ENCODE results near the gene FYCO1.
A peak's percentile ranks its signal among the peaks of the same experiment; 100 is the strongest.

Gene FYCO1

GRCh38 chr3:45981346-45982074 lies 14.1 kb downstream of the FYCO1 start:
- no peak for DNase-seq

- no peak for DNase-seq
Measured at GRCh38 chr3:45980819-45981218, 14.8 kb downstream of the FYCO1 start.

GRCh38 chr3:45980229-45980813 lies 15.3 kb downstream of the FYCO1 start:
- no peak for DNase-seq

GRCh38 chr3:45979378-45979777 lies 16.2 kb downstream of the FYCO1 start:
- DNase-seq = no peak

- DNase-seq = peak; percentile 47
Measured at GRCh38 chr3:45978006-45978761, 17.4 kb downstream of the FYCO1 start.

GRCh38 chr3:45976191-45977091 lies 19.2 kb downstream of the FYCO1 start:
- DNase-seq = peak; percentile 32

GRCh38 chr3:45975686-45976085 lies 19.9 kb downstream of the FYCO1 start:
- no peak for DNase-seq

- DNase-seq = no peak
Measured at GRCh38 chr3:45974686-45975085, 20.9 kb downstream of the FYCO1 start.

GRCh38 chr3:45972534-45973402 lies 22.9 kb downstream of the FYCO1 start:
- no peak for DNase-seq

- no peak for DNase-seq
Measured at GRCh38 chr3:45969953-45970352, 25.7 kb downstream of the FYCO1 start.

GRCh38 chr3:45969116-45969515 lies 26.5 kb downstream of the FYCO1 start:
- DNase-seq = no peak

- DNase-seq = no peak
Measured at GRCh38 chr3:45968706-45969105, 26.9 kb downstream of the FYCO1 start.

- no peak for DNase-seq
Measured at GRCh38 chr3:45968149-45968548, 27.5 kb downstream of the FYCO1 start.

- DNase-seq = no peak
Measured at GRCh38 chr3:45967724-45968123, 27.9 kb downstream of the FYCO1 start.

GRCh38 chr3:45966950-45967640 lies 28.5 kb downstream of the FYCO1 start:
- no peak for DNase-seq

- DNase-seq = no peak
Measured at GRCh38 chr3:45966371-45966791, 29.2 kb downstream of the FYCO1 start.

- peak; percentile 59 for DNase-seq
Measured at GRCh38 chr3:45965653-45966052, 30.0 kb downstream of the FYCO1 start.

- no peak for DNase-seq
Measured at GRCh38 chr3:45965253-45965652, 30.4 kb downstream of the FYCO1 start.

GRCh38 chr3:45964139-45964538 lies 31.5 kb downstream of the FYCO1 start:
- DNase-seq = no peak

GRCh38 chr3:45962033-45962432 lies 33.6 kb downstream of the FYCO1 start:
- no peak for DNase-seq

GRCh38 chr3:45960289-45960688 lies 35.3 kb downstream of the FYCO1 start:
- DNase-seq = no peak

Measured in activated gamma-delta T cell treated with Interleukin-2 at 50 U/mL for 16 hours (primary cell).